RWPE1 (cell line): ENCODE data around the gene MFAP1.

Experiments used
- CTCF ChIA-PET: fragments of 350-600 bp; sonication (Branson Sonifier 250); formaldehyde crosslinking; extraction: SDS; loops from one replicate; lab custom pipeline; 2021; lab: Yijun Ruan, JAX
- POLR2A ChIA-PET: fragments of 400-600 bp; formaldehyde crosslinking; extraction: SDS; loops from one replicate; lab custom pipeline; 2020; ENCODE audit warnings: antibody characterized with exemption; ENCODE audit not compliant: low non-redundant PET; lab: Yijun Ruan, JAX
- DNase-seq: peaks from one replicate; pipeline ENCODE4 v3.0.0; 2012; ENCODE audit warnings: low spot score
- H3K27ac ChIP-seq: fragments of 450-650 bp; 2 replicates; pipeline ENCODE4 v1.5.1; 2017
- CTCF ChIP-seq: fragments of 450-650 bp; conservative IDR thresholded peaks from 2 replicates; pipeline ENCODE4 v1.5.1; 2017; ENCODE audit warnings: low read depth, mild to moderate bottlenecking

MFAP1 gene

DNA sequence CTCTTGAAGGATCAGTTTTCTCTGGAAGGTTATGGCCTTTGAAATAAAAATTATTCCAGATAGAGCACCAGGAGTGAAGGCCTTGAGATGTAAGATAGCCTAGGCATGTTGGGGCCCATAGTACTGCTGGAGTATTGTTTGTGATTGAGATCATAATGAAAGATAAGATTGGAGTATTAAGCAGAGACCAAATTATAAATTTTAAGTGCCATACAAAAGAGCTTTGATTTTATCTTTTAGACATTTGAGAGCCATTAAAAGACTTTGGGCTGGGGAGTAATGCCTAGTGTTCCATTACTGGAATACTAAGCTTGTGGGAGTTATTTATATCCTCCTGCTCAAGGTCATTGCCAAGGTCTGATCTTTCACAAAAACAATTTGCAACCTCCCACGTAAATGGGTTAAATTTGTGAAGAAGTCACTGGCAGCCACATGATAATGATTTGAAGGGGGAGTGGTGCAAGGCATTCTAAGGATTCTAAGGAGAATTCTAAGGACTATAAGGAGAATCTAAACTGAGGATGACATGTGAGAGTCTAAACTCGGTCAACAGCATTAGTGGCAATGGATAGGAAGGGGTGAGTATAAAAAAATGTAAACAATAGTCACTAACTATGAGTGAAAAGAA lies 60.6 kb downstream of the MFAP1 start:
- H3K27ac ChIP-seq, result no peak overlapping the region
- ChIA-PET CTCF (no interaction called here), POLR2A (no interaction called here)
- no peak for TF ChIP-seq CTCF
- DNase-seq, result no peak

DNA sequence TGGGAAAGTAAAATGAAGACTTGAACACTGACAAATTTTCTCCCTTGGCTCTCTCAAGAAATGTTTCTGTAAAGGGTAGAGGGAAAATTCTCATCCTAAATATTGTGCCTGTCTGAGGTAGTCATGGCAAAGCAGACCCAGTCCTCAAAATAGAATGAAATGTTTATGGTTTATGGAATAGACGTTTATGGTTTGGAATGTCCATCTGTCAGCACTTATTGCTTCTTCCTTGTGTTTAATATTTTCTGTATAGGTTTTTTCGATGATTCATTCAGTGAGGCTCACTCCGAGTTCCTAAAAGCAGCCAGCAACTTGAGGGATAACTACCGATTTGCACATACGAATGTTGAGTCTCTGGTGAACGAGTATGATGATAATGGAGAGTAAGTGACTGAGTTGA lies 61.7 kb downstream of the MFAP1 start:
- ChIA-PET POLR2A (no interaction called here), CTCF (no interaction called here)
- H3K27ac ChIP-seq, result no peak overlapping the region
- DNase-seq, result no peak
- no peak for TF ChIP-seq CTCF
